Tibial artery (tissue), 4 donors: Measurements from ENCODE around the gene MTHFD1.

Experiments
- DNase-seq, 2 donors: peaks; one replicate each; pipeline ENCODE4 v3.0.0-alpha.2; 2019
- H3K27ac ChIP-seq, 2 donors: fragments of 200-600 bp; sonication (generic) in 1 of 2; 1 replicate in 1 of 2; 2 replicates in 1 of 2; pipeline ENCODE4 v1.5.1; 2018 to 2019; ENCODE audit warnings: mild to moderate bottlenecking in 1 of 2
- H3K27me3 ChIP-seq, 2 donors: fragments of 200-600 bp; sonication (generic) in 1 of 2; one replicate each; pipeline versions ENCODE4 v1.5.1 to v1.6.0; 2016 to 2019
- H3K36me3 ChIP-seq, 3 donors: fragments of 200-600 bp; sonication (generic) in 2 of 3; one replicate each; pipeline ENCODE4 v1.5.1; 2016 to 2019; ENCODE audit warnings: mild to moderate bottlenecking in 2 of 3
- H3K4me1 ChIP-seq, 4 donors: fragments of 200-600 bp; sonication (generic) in 2 of 4; 1 replicate in 3 of 4; 2 replicates in 1 of 4; pipeline ENCODE4 v1.5.1; 2016 to 2019
- H3K4me3 ChIP-seq, 2 donors: fragments of 200-600 bp; sonication (generic) in 1 of 2; 1 replicate in 1 of 2; 2 replicates in 1 of 2; pipeline ENCODE4 v1.5.1; 2018 to 2019; ENCODE audit warnings: mild to moderate bottlenecking in 2 of 2
- H3K9me3 ChIP-seq, 3 donors: fragments of 200-600 bp; sonication (generic) in 1 of 3; one replicate each; pipeline ENCODE4 v1.5.1; 2016 to 2019
- CTCF ChIP-seq, 2 experiments: fragments of 200-600 bp in 1 of 2; fragments of 450-650 bp in 1 of 2; IDR thresholded peaks; one replicate each; pipeline ENCODE4 v1.5.1; 2017 to 2019; ENCODE audit warnings: antibody characterized with exemption in 2 of 2, mild to moderate bottlenecking in 1 of 2, moderate library complexity in 1 of 2
- intact Hi-C: fragments of 100-400 bp; cut with DNase I; formaldehyde crosslinking; loops from one replicate; pipeline ENCODE4 v1.15.0; 2023; ENCODE audit warnings: low total_unique reads

The MTHFD1 gene

GRCh38 chr14:64504310-64504896, 116.2 kb downstream of the MTHFD1 start, which contains the start of gene ZBTB1:
TSS of gene ZBTB1 (plus strand) at chr14:64504770. CDS start at chr14:64521505, 16,735 bp downstream.
- intact Hi-C loops: loop anchor here (5.0 kb wide), 1 partner anchor 258 kb away; no protein-coding TSS in a partner anchor
- Histone ChIP-seq H3K4me3 (peak within 1 kb of the TSS; percentile 68 to 92), H3K36me3 (no peaks in the 10 kb centered on the region), H3K9me3 (no peaks in the 10 kb centered on the region), H3K4me1 (peaks cover 0 to 67% (median 37%) of the 10 kb centered on the region in 4 donors), H3K27ac (peak within 1 kb of the TSS; percentile 95 to 98), H3K27me3 (no peaks in the 10 kb centered on the region)
- no peak for TF ChIP-seq CTCF (IDR thresholded peaks at IDR 0.05)
- peak; percentile 85 to 93 for DNase-seq

DNA sequence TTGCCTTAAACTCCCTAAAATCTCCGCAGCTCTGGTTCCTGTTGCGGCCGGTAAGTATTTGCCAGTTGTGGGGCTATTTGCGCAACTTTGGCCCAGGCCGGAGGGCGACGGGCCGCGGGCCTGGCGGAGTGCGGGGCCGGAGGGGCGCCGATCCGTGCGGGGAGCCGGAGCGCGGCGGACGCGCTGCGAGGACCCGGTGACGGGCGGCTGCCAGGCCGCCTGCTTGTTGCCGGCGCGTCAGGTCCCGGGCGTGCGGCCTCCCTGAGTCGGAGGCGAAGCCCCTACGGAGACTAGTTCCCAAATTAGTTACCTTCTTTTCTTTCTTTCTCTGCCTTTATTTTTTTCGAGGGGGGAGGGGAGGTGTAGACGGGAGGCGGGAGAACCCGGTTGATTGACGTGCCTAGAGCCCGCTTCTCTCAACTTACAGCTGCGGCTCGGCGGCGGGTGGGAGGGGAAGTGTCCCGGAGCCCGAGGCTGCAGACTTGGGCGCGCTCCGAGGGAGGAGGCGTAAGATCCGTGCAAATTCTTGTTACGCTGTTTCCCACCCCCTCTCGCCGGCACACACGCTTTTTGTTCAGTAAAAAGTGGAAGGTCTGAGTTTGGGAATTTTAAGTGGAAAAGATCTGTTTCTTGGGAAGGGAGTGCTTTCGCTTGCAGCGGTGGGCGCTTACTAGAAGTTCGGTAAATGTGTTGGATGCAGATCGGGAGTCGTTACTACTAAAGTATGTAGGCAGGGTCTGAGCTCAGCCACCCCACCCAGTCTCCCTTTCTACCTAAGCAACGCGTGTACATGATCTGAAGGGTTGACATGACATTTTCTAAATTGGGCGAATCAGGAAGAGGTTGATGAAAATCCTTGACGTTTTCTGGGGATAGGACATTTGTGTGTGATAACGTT, 117.0 kb downstream of the MTHFD1 start:
- H3K36me3 ChIP-seq: no peaks in the 10 kb centered on the region
- peaks cover 0 to 62% (median 35%) of the 10 kb centered on the region in 4 donors for H3K4me1 ChIP-seq
- no peaks in the 10 kb centered on the region for H3K9me3 ChIP-seq
- no peaks in the 10 kb centered on the region for H3K27me3 ChIP-seq
- no peak for TF ChIP-seq CTCF (IDR thresholded peaks at IDR 0.05)
- H3K27ac ChIP-seq: peak overlapping the region; percentile 95 to 98
- intact Hi-C loops: loop anchor here (5.0 kb wide), 1 partner anchor 257 kb away; no protein-coding TSS in a partner anchor
- peak overlapping the region; percentile 68 to 92 for H3K4me3 ChIP-seq
- peak; percentile 91 to 95 for DNase-seq

DNA sequence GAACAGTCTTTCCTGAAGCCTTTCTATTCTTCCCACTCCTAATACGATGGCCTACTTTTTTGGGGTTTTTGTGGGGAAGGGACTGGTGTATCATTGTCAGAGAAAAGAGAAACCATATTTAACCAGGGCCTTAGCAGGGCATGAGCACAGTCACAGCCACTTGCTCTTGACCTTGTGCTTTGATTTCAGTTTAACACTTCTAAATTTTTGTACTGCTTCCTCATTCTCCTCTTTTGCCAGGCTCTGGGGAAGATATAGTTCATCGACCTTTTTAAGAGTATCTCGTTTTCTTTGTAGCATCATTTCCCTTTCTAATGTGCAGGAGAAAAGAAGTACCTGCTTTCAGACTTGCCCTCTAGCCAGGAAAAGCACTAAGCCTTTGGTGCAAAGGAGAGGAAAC, 118.6 kb downstream of the MTHFD1 start:
- intact Hi-C loops: no loop called here
- Histone ChIP-seq H3K4me1 (peaks cover 0 to 62% (median 31%) of the 10 kb centered on the region in 4 donors), H3K27me3 (no peaks in the 10 kb centered on the region), H3K36me3 (no peaks in the 10 kb centered on the region), H3K27ac (peak overlapping the region in 1 of 2 donors; percentile 98), H3K9me3 (no peaks in the 10 kb centered on the region), H3K4me3 (peak overlapping the region; percentile 68 to 92)
- DNase-seq: no peak
- no peak for TF ChIP-seq CTCF (IDR thresholded peaks at IDR 0.05)

- TF ChIP-seq CTCF (IDR thresholded peaks at IDR 0.05): no peak
- Histone ChIP-seq H3K4me3 (no peak overlapping the region), H3K9me3 (no peaks in the 10 kb centered on the region), H3K36me3 (no peaks in the 10 kb centered on the region), H3K4me1 (peaks cover 0 to 62% (median 26%) of the 10 kb centered on the region in 4 donors), H3K27ac (no peak overlapping the region), H3K27me3 (no peaks in the 10 kb centered on the region)
- no peak for DNase-seq
- intact Hi-C loops: no loop called here
These were observed 119.4 kb downstream of the MTHFD1 start for GRCh38 chr14:64507376-64508156.

DNA sequence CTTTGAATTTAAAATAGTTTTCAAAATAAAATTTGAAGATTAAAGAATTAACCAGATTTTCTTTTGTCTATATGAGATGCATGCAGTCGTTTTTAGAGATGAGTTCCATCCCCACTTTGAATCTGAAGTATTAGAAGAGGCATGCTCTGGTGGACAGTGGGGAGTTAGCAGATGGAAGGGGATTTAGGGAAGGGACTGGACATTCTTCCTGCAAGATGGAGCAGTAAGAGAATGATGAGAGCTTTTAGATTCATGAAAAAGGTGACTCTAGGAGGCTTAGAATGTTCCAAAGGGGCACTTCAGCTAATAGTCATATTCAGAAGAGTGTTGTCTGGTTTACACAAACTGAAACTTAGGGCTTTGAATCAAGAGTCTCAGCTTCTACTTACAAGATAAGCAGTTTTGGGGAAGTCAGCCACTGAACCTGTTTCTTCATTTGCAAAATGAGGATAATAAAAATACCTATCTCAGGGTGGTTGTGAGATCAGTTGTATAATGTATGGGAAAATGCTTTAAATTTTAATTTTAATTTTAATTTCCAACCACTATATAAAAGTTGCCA, 120.1 kb downstream of the MTHFD1 start:
- peaks cover 0 to 67% (median 26%) of the 10 kb centered on the region in 4 donors for H3K4me1 ChIP-seq
- no peak overlapping the region for H3K27ac ChIP-seq
- no peaks in the 10 kb centered on the region for H3K27me3 ChIP-seq
- TF ChIP-seq CTCF (IDR thresholded peaks at IDR 0.05): no peak
- DNase-seq: no peak
- H3K9me3 ChIP-seq: no peaks in the 10 kb centered on the region
- H3K36me3 ChIP-seq: no peaks in the 10 kb centered on the region
- no peak overlapping the region for H3K4me3 ChIP-seq
- intact Hi-C loops: no loop called here
